OCI-LY1 (cell line): ENCODE data around the gene RARS1.

Experiments used
- H2AFZ ChIP-seq: fragments of 200-600 bp; sonication (generic), shearing (Covaris generic); 2 replicates; pipeline ENCODE4 v1.6.0; 2014; ENCODE audit warnings: antibody characterized with exemption, mild to moderate bottlenecking, low read length
- H3F3A ChIP-seq: fragments of 200-600 bp; sonication (generic), shearing (Covaris generic); 2 replicates; pipeline ENCODE4 v1.6.0; 2014; ENCODE audit warnings: mild to moderate bottlenecking, antibody characterized with exemption, low read length, moderate library complexity; ENCODE audit not compliant: insufficient read depth
- H3K27ac ChIP-seq: fragments of 200-600 bp; sonication (generic); 2 replicates; pipeline ENCODE4 v1.5.1; 2014; ENCODE audit warnings: low read length, mixed run types, mild to moderate bottlenecking, low read depth; ENCODE audit not compliant: poor library complexity, severe bottlenecking
- H3K27me3 ChIP-seq: fragments of 200-600 bp; sonication (generic); 2 replicates; pipeline ENCODE4 v1.6.0; 2014; ENCODE audit warnings: antibody characterized with exemption, mild to moderate bottlenecking, low read length, moderate library complexity; ENCODE audit not compliant: insufficient read depth
- H3K36me3 ChIP-seq: fragments of 200-600 bp; sonication (generic); 2 replicates; pipeline ENCODE4 v1.6.1; 2014; ENCODE audit warnings: mild to moderate bottlenecking, antibody characterized with exemption, low read length, moderate library complexity, mixed read lengths; ENCODE audit not compliant: insufficient read depth
- H3K4me1 ChIP-seq: fragments of 200-600 bp; sonication (generic); 2 replicates; pipeline ENCODE4 v1.5.1; 2014; ENCODE audit warnings: mild to moderate bottlenecking, low read length, moderate library complexity; ENCODE audit not compliant: insufficient read depth, severe bottlenecking
- H3K4me2 ChIP-seq: fragments of 200-600 bp; sonication (generic), shearing (Covaris generic); 2 replicates; pipeline ENCODE4 v1.6.1; 2014; ENCODE audit warnings: low read length
- H3K4me3 ChIP-seq: fragments of 200-600 bp; sonication (generic); 2 replicates; pipeline ENCODE4 v1.5.1; 2014; ENCODE audit warnings: low read length, low read depth, mild to moderate bottlenecking, mixed read lengths; ENCODE audit not compliant: poor library complexity, severe bottlenecking
- H3K79me2 ChIP-seq: fragments of 200-600 bp; shearing (Covaris generic); 2 replicates; pipeline ENCODE4 v1.6.1; 2016; ENCODE audit warnings: mixed run types, low read length, mixed read lengths; ENCODE audit not compliant: insufficient read depth
- H3K9ac ChIP-seq: fragments of 200-600 bp; sonication (generic), shearing (Covaris generic); 2 replicates; pipeline ENCODE4 v1.6.1; 2014; ENCODE audit warnings: mild to moderate bottlenecking, low read length, mixed read lengths
- H3K9me2 ChIP-seq: fragments of 200-600 bp; sonication (generic), shearing (Covaris generic); 2 replicates; pipeline ENCODE4 v1.6.1; 2014; ENCODE audit warnings: low read depth, mild to moderate bottlenecking, low read length, mixed read lengths
- H3K9me3 ChIP-seq: fragments of 200-600 bp; shearing (Covaris generic); 2 replicates; pipeline ENCODE4 v1.6.1; 2014; ENCODE audit warnings: low read length, mixed read lengths
- H4K20me1 ChIP-seq: fragments of 200-600 bp; sonication (generic), shearing (Covaris generic); 2 replicates; pipeline ENCODE4 v1.6.0; 2016; ENCODE audit warnings: mild to moderate bottlenecking, low read length; ENCODE audit not compliant: insufficient read depth
- CTCF ChIP-seq: fragments of 200-600 bp; sonication (generic), shearing (Covaris generic); IDR thresholded peaks from 2 replicates; pipeline ENCODE4 v1.5.1; 2017; ENCODE audit warnings: mild to moderate bottlenecking, antibody characterized with exemption, low read length, moderate library complexity, mixed read lengths
- EZH2 ChIP-seq: fragments of 200-600 bp; sonication (generic), shearing (Covaris generic); IDR thresholded peaks from 2 replicates; pipeline ENCODE4 v1.8.0; 2017; ENCODE audit warnings: borderline replicate concordance, mixed run types, mild to moderate bottlenecking, antibody characterized with exemption, low read length, moderate library complexity, mixed read lengths

RARS1 gene

GRCh38 chr5:168562279-168562678 is 76.0 kb downstream of the RARS1 start:
- Histone ChIP-seq H3K9me3 (no peaks in the 10 kb centered on the region), H3K4me1 (no peaks in the 10 kb centered on the region), H3K36me3 (peaks cover 92% of the 10 kb centered on the region), H4K20me1 (no peaks in the 10 kb centered on the region), H3K4me3 (no peak overlapping the region), H2AFZ (no peak overlapping the region), H3K9ac (no peak overlapping the region), H3K4me2 (no peak overlapping the region), H3K27ac (no peak overlapping the region), H3K79me2 (no peaks in the 10 kb centered on the region), H3K9me2 (no peaks in the 10 kb centered on the region), H3K27me3 (no peaks in the 10 kb centered on the region), H3F3A (no peaks in the 10 kb centered on the region)
- TF ChIP-seq EZH2 = no peak

- Histone ChIP-seq H3K4me1 (no peaks in the 10 kb centered on the region), H3K79me2 (peaks cover 13% of the 10 kb centered on the region), H3K4me2 (no peak overlapping the region), H3K27me3 (no peaks in the 10 kb centered on the region), H3F3A (no peaks in the 10 kb centered on the region), H3K4me3 (no peak overlapping the region), H3K9me3 (no peaks in the 10 kb centered on the region), H2AFZ (no peak overlapping the region), H3K27ac (no peak overlapping the region), H4K20me1 (no peaks in the 10 kb centered on the region; the same call in 1 of the 2 replicates), H3K9me2 (no peaks in the 10 kb centered on the region), H3K9ac (no peak overlapping the region), H3K36me3 (peaks cover 90% of the 10 kb centered on the region)
- TF ChIP-seq CTCF (no peak), EZH2 (no peak)
Observed at GRCh38 chr5:168563959-168564358, 77.7 kb downstream of the RARS1 start.

GRCh38 chr5:168568738-168569137 is 82.5 kb downstream of the RARS1 start:
- Histone ChIP-seq H3K27me3 (no peaks in the 10 kb centered on the region), H3K36me3 (peaks cover 63% of the 10 kb centered on the region), H2AFZ (no peak overlapping the region), H3K9me3 (no peaks in the 10 kb centered on the region), H3K4me1 (no peaks in the 10 kb centered on the region), H3K9ac (no peak overlapping the region), H3K79me2 (peaks cover 49% of the 10 kb centered on the region), H3K27ac (no peak overlapping the region), H3K4me3 (no peak overlapping the region), H3K9me2 (no peaks in the 10 kb centered on the region), H4K20me1 (no peaks in the 10 kb centered on the region; the same call in 1 of the 2 replicates), H3F3A (no peaks in the 10 kb centered on the region), H3K4me2 (no peak overlapping the region)
- no peak for TF ChIP-seq EZH2
- no peak for TF ChIP-seq CTCF
